ENCODE results near the gene TECTB. TPM values are rescaled to one million over a fixed set of nuclear protein-coding genes. Genes with fewer than 3 reads are reported as not detected.

Gene TECTB
- total RNA-seq, 4 donors from 2014 or later = not detected

- no peaks in the 10 kb centered on the region for H3K4me1 ChIP-seq
- no peak for DNase-seq
- H3K4me3 ChIP-seq = no peak overlapping the region
- no peak overlapping the region for H3K27ac ChIP-seq
- intact Hi-C loops (cut with DNase I; ENCODE audit: low total_unique reads) (no loop called here), in situ Hi-C loops (cut with MboI; ENCODE audit: low pct_ligation_motif_present in 1 of 4, low pct_unique_long_range_greater_than_20kb in 1 of 4, low sequenced_read_pairs in 3 of 4) (no loop called here)
- 84 to 90% methylated on average over 3 of the region's 3 CpGs for WGBS, 2 donors (ENCODE audit: low coverage in 1 of 2)
- no peaks in the 10 kb centered on the region for H3K36me3 ChIP-seq
- no peaks in the 10 kb centered on the region for H3K9me3 ChIP-seq
- no peak for TF ChIP-seq POLR2AphosphoS5 (IDR thresholded peaks at IDR 0.05)
- TF ChIP-seq EP300 (IDR thresholded peaks at IDR 0.05; ENCODE audit: low read depth) = no peak
- no peak for TF ChIP-seq POLR2A (IDR thresholded peaks at IDR 0.05)
- TF ChIP-seq CTCF (IDR thresholded peaks at IDR 0.05) = no peak
- H3K27me3 ChIP-seq = no peaks in the 10 kb centered on the region
Measured at GRCh38 chr10:112271982-112272381, 11.2 kb upstream of the TECTB start.

DNA sequence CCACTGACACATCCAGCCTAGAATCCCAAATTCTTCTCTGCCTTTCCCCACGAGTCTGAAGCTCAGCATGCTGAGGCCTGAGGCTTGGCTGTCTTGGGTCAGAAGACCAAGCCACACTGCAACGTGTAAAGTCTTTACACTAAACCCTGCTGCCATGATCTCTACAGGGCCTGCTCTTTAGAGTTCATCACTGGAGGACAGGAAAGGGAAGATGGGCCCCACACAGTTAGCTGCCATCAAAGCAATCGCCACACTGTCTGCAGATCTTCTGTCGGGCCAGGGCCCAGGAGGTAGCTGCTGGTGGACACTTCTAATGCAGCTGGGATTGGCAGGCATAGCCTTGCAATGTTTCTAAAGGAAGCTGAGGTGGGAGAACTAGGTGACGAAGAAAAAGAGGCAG, 8.4 kb upstream of the TECTB start:
- Histone ChIP-seq H3K27ac (no peak overlapping the region), H3K9me3 (no peaks in the 10 kb centered on the region), H3K36me3 (no peaks in the 10 kb centered on the region), H3K4me1 (no peaks in the 10 kb centered on the region), H3K4me3 (no peak overlapping the region), H3K27me3 (no peaks in the 10 kb centered on the region)
- 60 to 86% methylated on average over 1 to 5 of the region's 5 CpGs for WGBS, 2 donors (ENCODE audit: low coverage in 1 of 2)
- TF ChIP-seq EP300 (IDR thresholded peaks at IDR 0.05; ENCODE audit: low read depth) (no peak), POLR2AphosphoS5 (IDR thresholded peaks at IDR 0.05) (no peak), POLR2A (IDR thresholded peaks at IDR 0.05) (no peak), CTCF (IDR thresholded peaks at IDR 0.05) (no peak)
- intact Hi-C loops (cut with DNase I; ENCODE audit: low total_unique reads) (no loop called here), in situ Hi-C loops (cut with MboI; ENCODE audit: low pct_ligation_motif_present in 1 of 4, low pct_unique_long_range_greater_than_20kb in 1 of 4, low sequenced_read_pairs in 3 of 4) (no loop called here)
- DNase-seq = no peak

DNA sequence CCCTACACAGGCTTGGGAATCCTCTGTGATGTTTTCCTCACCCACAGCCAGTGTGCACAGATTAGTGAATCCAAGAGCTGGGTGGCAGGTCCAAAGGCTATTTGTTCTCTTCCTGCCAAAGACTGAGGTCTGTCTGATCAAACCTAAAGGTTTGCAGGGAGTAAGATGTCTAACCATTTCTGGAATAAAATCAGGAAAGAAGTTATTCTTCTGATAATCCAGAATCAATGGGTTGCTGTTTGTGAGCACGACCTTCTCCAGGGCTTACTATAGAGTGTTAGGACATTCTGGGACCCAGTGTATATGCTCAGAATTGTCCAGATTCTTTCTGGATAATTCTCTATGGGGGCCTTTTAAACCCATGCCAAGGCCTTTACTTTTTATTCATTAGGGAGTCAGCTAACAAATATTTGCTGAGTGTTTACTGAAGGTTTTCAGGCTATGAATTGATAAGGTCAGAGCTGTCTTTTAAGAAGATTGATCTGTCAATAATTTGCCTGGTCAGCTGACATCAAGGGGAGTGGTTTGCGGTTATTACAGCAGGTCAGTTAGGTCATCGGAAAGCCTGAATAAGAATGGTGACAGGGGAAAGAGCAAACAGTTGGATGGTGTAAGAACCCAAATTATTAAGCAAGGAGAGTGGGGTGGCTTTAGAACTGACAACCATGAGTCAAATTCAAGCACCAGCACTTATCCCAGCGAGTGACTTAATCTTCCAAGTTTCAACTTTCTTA, 7.5 kb upstream of the TECTB start:
- no peak overlapping the region for H3K27ac ChIP-seq
- H3K27me3 ChIP-seq = no peaks in the 10 kb centered on the region
- DNase-seq = no peak
- no peak for TF ChIP-seq CTCF (IDR thresholded peaks at IDR 0.05)
- no peak for TF ChIP-seq POLR2A (IDR thresholded peaks at IDR 0.05)
- TF ChIP-seq EP300 (IDR thresholded peaks at IDR 0.05; ENCODE audit: low read depth) = no peak
- no peak for TF ChIP-seq POLR2AphosphoS5 (IDR thresholded peaks at IDR 0.05)
- H3K4me1 ChIP-seq = no peaks in the 10 kb centered on the region
- no peaks in the 10 kb centered on the region for H3K9me3 ChIP-seq
- in situ Hi-C loops (cut with MboI; ENCODE audit: low pct_ligation_motif_present in 1 of 4, low pct_unique_long_range_greater_than_20kb in 1 of 4, low sequenced_read_pairs in 3 of 4) (no loop called here), intact Hi-C loops (cut with DNase I; ENCODE audit: low total_unique reads) (no loop called here)
- no peaks in the 10 kb centered on the region for H3K36me3 ChIP-seq
- WGBS, 2 donors (ENCODE audit: low coverage in 1 of 2) = 80 to 84% methylated on average over 4 of the region's 4 CpGs
- no peak overlapping the region for H3K4me3 ChIP-seq

- TF ChIP-seq EP300 (IDR thresholded peaks at IDR 0.05; ENCODE audit: low read depth) = no peak
- no peak for TF ChIP-seq POLR2AphosphoS5 (IDR thresholded peaks at IDR 0.05)
- no peak for TF ChIP-seq CTCF (IDR thresholded peaks at IDR 0.05)
- TF ChIP-seq POLR2A (IDR thresholded peaks at IDR 0.05) = no peak
- WGBS, 2 donors (ENCODE audit: low coverage in 1 of 2) = 46 to 60% methylated on average over 2 of the region's 2 CpGs
- H3K9me3 ChIP-seq = no peaks in the 10 kb centered on the region
- H3K27me3 ChIP-seq = no peaks in the 10 kb centered on the region
- intact Hi-C loops (cut with DNase I; ENCODE audit: low total_unique reads) (no loop called here), in situ Hi-C loops (cut with MboI; ENCODE audit: low pct_ligation_motif_present in 1 of 4, low pct_unique_long_range_greater_than_20kb in 1 of 4, low sequenced_read_pairs in 3 of 4) (no loop called here)
- DNase-seq = no peak
- no peaks in the 10 kb centered on the region for H3K36me3 ChIP-seq
- H3K27ac ChIP-seq = no peak overlapping the region
- H3K4me3 ChIP-seq = no peak overlapping the region
- no peaks in the 10 kb centered on the region for H3K4me1 ChIP-seq
Measured at GRCh38 chr10:112278871-112279270, 4.3 kb upstream of the TECTB start.
